GM23248 (cell line): Measurements from ENCODE around the gene ARR3. TPM values are rescaled to one million over a fixed set of nuclear protein-coding genes. Genes with fewer than 3 reads are reported as not detected.
"Not testable (repeated sequence)": the region's sequence is repeated elsewhere in the genome, so short reads cannot be mapped to it uniquely, and the experiment has no call there.

Experiments
- DNase-seq: peaks from one replicate; pipeline ENCODE4 v3.0.0-alpha.2; 2015
- H2AFZ ChIP-seq: fragments of 200-600 bp; sonication (generic); 2 replicates; pipeline ENCODE4 v1.6.1; 2016; ENCODE audit warnings: antibody characterized with exemption
- H3F3A ChIP-seq: fragments of 200-600 bp; sonication (generic); 2 replicates; pipeline ENCODE4 v1.6.1; 2016; ENCODE audit warnings: mild to moderate bottlenecking, antibody characterized with exemption, mixed run types; ENCODE audit not compliant: insufficient read depth
- H3K27ac ChIP-seq: fragments of 200-600 bp; sonication (generic); 2 replicates; pipeline ENCODE4 v1.5.1; 2016; ENCODE audit warnings: mild to moderate bottlenecking
- H3K27me3 ChIP-seq: fragments of 200-600 bp; sonication (generic); replicated peaks from 2 replicates; pipeline ENCODE4 v1.6.1; 2016; ENCODE audit warnings: mild to moderate bottlenecking; ENCODE audit not compliant: insufficient read depth
- H3K36me3 ChIP-seq: fragments of 200-600 bp; sonication (generic); 2 replicates; pipeline ENCODE4 v1.6.1; 2016; ENCODE audit warnings: low read depth, mild to moderate bottlenecking
- H3K4me1 ChIP-seq: fragments of 200-600 bp; sonication (generic); 2 replicates; pipeline ENCODE4 v1.6.1; 2016; ENCODE audit warnings: mild to moderate bottlenecking; ENCODE audit not compliant: insufficient read depth
- H3K4me2 ChIP-seq: fragments of 200-600 bp; sonication (generic); one replicate; pipeline ENCODE4 v1.6.1; 2016; ENCODE audit warnings: mild to moderate bottlenecking; ENCODE audit not compliant: unreplicated experiment
- H3K4me3 ChIP-seq: fragments of 200-600 bp; sonication (generic); 2 replicates; pipeline ENCODE4 v1.5.1; 2016; ENCODE audit warnings: mild to moderate bottlenecking
- H3K79me2 ChIP-seq: fragments of 200-600 bp; sonication (generic); 2 replicates; pipeline ENCODE4 v1.6.1; 2016; ENCODE audit warnings: mild to moderate bottlenecking; ENCODE audit not compliant: insufficient read depth
- H3K9ac ChIP-seq: fragments of 200-600 bp; sonication (generic); 2 replicates; pipeline ENCODE4 v1.6.1; 2016; ENCODE audit warnings: mild to moderate bottlenecking
- H3K9me2 ChIP-seq: fragments of 200-600 bp; sonication (generic); 2 replicates; pipeline ENCODE4 v1.6.1; 2016; ENCODE audit warnings: mixed run types, mild to moderate bottlenecking, moderate library complexity; ENCODE audit not compliant: insufficient read depth
- H3K9me3 ChIP-seq: fragments of 200-600 bp; sonication (generic); one replicate; pipeline ENCODE4 v1.6.1; 2017; ENCODE audit warnings: low read depth
- H4K20me1 ChIP-seq: fragments of 200-600 bp; sonication (generic); 2 replicates; pipeline ENCODE4 v1.6.0; 2016; ENCODE audit not compliant: insufficient read depth
- EZH2 ChIP-seq: fragments of 200-600 bp; sonication (generic); IDR thresholded peaks from 2 replicates; pipeline ENCODE4 v1.6.1; 2018; ENCODE audit warnings: antibody characterized with exemption, mild to moderate bottlenecking; ENCODE audit not compliant: insufficient read depth, poor library complexity, severe bottlenecking
- EZH2phosphoT487 ChIP-seq: fragments of 200-600 bp; sonication (generic); IDR thresholded peaks from 2 replicates; pipeline ENCODE4 v1.6.1; 2018; ENCODE audit warnings: antibody characterized with exemption, moderate library complexity, mild to moderate bottlenecking, low read depth; ENCODE audit not compliant: insufficient read depth
- WGBS, 2 experiments: methylation state at CpG; one replicate each; pipeline ENCODE4 v1.1.6; 2015 to 2017; ENCODE audit warnings: low lambda C conversion rate in 2 of 2, low coverage in 1 of 2; ENCODE audit errors: missing lambda C conversion rate in 2 of 2; 5-methylcytosine and 5-hydroxymethylcytosine counted together
- in situ Hi-C: fragments of 300-500 bp; cut with MboI; formaldehyde crosslinking; loops from 2 replicates; pipeline ENCODE4 v1.15.0; 2020
- polyA plus RNA-seq: library from polyadenylated mRNA; unstranded; fragments of >200 nt; fragmentation: Nextera tagmentation; extraction: Ambion mirVana; gene quantifications from 2 replicates; pipeline ENCODE4 v1.2.1, GENCODE V29; 2016
- total RNA-seq: library from RNA; depleted of rRNA; stranded (reverse); fragments of >200 nt; shearing (Covaris generic); gene quantifications from 2 replicates; pipeline ENCODE4 v1.2.3, GENCODE V29; 2014

The ARR3 gene
- total and polyA plus RNA-seq, 2 experiments from 2014 or later, result not detected

GRCh38 chrX:70231666-70232065 is 36.5 kb upstream of the ARR3 start:
- Histone ChIP-seq H3K27me3 (no peaks in the 10 kb centered on the region), H3K4me1 (no peaks in the 10 kb centered on the region), H3K4me3 (no peak overlapping the region), H4K20me1 (no peaks in the 10 kb centered on the region), H3K27ac (no peak overlapping the region), H2AFZ (no peak overlapping the region), H3K79me2 (no peaks in the 10 kb centered on the region), H3F3A (no peaks in the 10 kb centered on the region), H3K36me3 (no peaks in the 10 kb centered on the region), H3K4me2 (no peak overlapping the region), H3K9ac (no peak overlapping the region), H3K9me2 (no peaks in the 10 kb centered on the region), H3K9me3 (no peaks in the 10 kb centered on the region)
- 73 to 96% methylated on average over 3 to 4 of the region's 4 CpGs for WGBS, 2 experiments
- in situ Hi-C loops, result no loop called here
- DNase-seq, result no peak
- no peak for TF ChIP-seq EZH2

DNA sequence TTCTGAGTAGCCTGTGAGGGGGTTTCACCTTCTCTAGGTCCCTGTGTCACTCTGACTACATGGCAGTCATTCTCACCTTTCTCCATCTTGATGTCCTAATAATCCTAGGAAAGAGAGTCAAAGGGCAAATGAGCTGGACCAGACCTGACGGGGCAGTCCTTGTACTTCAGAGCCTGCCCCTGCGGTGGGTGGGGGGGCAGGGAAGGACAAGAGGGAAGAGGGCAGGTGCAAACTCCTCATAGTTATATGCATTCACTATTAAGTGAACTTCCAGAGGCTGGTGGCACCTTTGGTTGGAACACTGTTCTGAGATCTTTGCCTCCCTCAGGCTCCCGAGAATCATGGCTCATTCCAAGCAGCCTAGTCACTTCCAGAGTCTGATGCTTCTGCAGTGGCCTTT is 33.8 kb upstream of the ARR3 start, which contains the start of gene AWAT1:
TSS of gene AWAT1 (plus strand) at position 301 of the 400 bp plus-strand sequence. CDS start at position 342, 41 bp downstream.
- no peak within 1 kb of the TSS for H2AFZ ChIP-seq
- WGBS, 2 experiments, result 42 to 44% methylated on average over 1 to 3 of the region's 3 CpGs
- peak; percentile 27 for DNase-seq
- H3K4me3 ChIP-seq, result no peak within 1 kb of the TSS
- H3K79me2 ChIP-seq, result no peaks in the 10 kb centered on the region
- H3K4me1 ChIP-seq, result no peaks in the 10 kb centered on the region
- no peaks in the 10 kb centered on the region for H3K9me3 ChIP-seq
- no peak within 1 kb of the TSS for H3K4me2 ChIP-seq
- no peaks in the 10 kb centered on the region for H3K36me3 ChIP-seq
- H3K27me3 ChIP-seq, result no peaks in the 10 kb centered on the region
- no peak for TF ChIP-seq EZH2phosphoT487
- TF ChIP-seq EZH2, result no peak
- H3K9ac ChIP-seq, result no peak within 1 kb of the TSS
- no peak within 1 kb of the TSS for H3K27ac ChIP-seq
- no peaks in the 10 kb centered on the region for H3K9me2 ChIP-seq
- H3F3A ChIP-seq, result no peaks in the 10 kb centered on the region
- in situ Hi-C loops, result no loop called here
- H4K20me1 ChIP-seq, result no peaks in the 10 kb centered on the region

DNA sequence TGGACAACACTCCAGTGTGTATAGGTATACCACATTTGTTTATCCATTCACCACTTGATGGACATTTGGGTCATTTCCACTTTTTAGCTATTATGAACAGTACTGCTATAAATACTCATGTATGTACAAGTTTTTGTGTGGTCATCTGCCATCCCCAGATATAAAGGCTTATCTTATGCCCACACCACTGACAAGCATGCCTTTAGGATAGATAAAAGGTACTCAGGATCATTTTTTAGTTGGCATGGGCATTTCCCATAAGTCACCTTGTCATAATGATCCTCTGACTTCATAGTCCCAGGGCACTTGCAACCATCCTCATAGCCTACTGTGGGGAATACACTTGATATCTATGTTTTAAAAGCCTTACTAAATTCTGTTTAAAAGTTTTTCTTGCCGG is 27.4 kb upstream of the ARR3 start:
- no peaks in the 10 kb centered on the region for H3K27me3 ChIP-seq
- H3K4me2 ChIP-seq, result no peak overlapping the region
- no peaks in the 10 kb centered on the region for H3K36me3 ChIP-seq
- no peaks in the 10 kb centered on the region for H3K9me2 ChIP-seq
- in situ Hi-C loops, result no loop called here
- 83 to 93% methylated on average over 1 of the region's 1 CpG for WGBS, 2 experiments
- H2AFZ ChIP-seq, result no peak overlapping the region
- TF ChIP-seq EZH2 (no peak), EZH2phosphoT487 (no peak)
- DNase-seq, result no peak
- H3K27ac ChIP-seq, result no peak overlapping the region
- no peaks in the 10 kb centered on the region for H3K4me1 ChIP-seq
- H3K9me3 ChIP-seq, result no peaks in the 10 kb centered on the region
- no peaks in the 10 kb centered on the region for H3K79me2 ChIP-seq
- no peak overlapping the region for H3K4me3 ChIP-seq
- H4K20me1 ChIP-seq, result no peaks in the 10 kb centered on the region
- H3F3A ChIP-seq, result no peaks in the 10 kb centered on the region
- no peak overlapping the region for H3K9ac ChIP-seq

DNA sequence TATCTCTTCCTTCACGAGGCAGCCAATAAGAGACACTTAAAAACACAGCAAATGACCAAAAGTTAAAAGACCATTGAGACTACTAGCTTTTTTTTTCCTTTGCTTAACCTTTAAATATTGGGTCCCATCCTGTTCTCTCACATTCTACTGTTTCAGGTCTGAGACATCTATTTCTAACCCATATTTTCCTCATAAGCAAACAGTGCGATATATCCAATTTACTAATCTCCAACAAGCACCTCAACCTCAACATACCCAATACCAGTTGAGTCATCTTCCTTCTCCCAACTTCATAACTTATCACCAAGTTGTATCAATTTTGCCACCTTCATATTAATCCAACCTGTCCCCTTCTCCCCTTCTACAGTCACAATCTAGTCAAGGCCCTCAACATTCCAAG is 26.6 kb upstream of the ARR3 start:
- no peaks in the 10 kb centered on the region for H3F3A ChIP-seq
- H3K27ac ChIP-seq, result no peak overlapping the region
- H3K27me3 ChIP-seq, result no peaks in the 10 kb centered on the region
- no peak overlapping the region for H3K4me3 ChIP-seq
- no peaks in the 10 kb centered on the region for H3K9me3 ChIP-seq
- WGBS, 2 experiments, result 50 to 55% methylated on average over 2 of the region's 2 CpGs
- H3K9me2 ChIP-seq, result no peaks in the 10 kb centered on the region
- no peak overlapping the region for H2AFZ ChIP-seq
- no peaks in the 10 kb centered on the region for H3K36me3 ChIP-seq
- no peak for DNase-seq
- in situ Hi-C loops, result no loop called here
- H3K4me1 ChIP-seq, result no peaks in the 10 kb centered on the region
- no peak overlapping the region for H3K9ac ChIP-seq
- no peaks in the 10 kb centered on the region for H3K79me2 ChIP-seq
- H3K4me2 ChIP-seq, result no peak overlapping the region
- no peaks in the 10 kb centered on the region for H4K20me1 ChIP-seq
- TF ChIP-seq EZH2, result no peak
- TF ChIP-seq EZH2phosphoT487, result no peak

- DNase-seq, result peak; percentile 19
- H3K36me3 ChIP-seq, H3K27ac ChIP-seq, H3K4me2 ChIP-seq, H3K4me1 ChIP-seq, H3K9me3 ChIP-seq, H2AFZ ChIP-seq, H3K9me2 ChIP-seq, H3K27me3 ChIP-seq, H3K79me2 ChIP-seq, H3K4me3 ChIP-seq, H3F3A ChIP-seq, H3K9ac ChIP-seq, H4K20me1 ChIP-seq, in situ Hi-C loops: not testable (repeated sequence)
- WGBS, 2 experiments, result 65 to 76% methylated on average over 4 to 5 of the region's 5 CpGs
Measured at GRCh38 chrX:70243601-70244000, 24.5 kb upstream of the ARR3 start.
